ENCODE measurements around the gene GSTO2. TPM values are rescaled to one million over a fixed set of nuclear protein-coding genes. Genes with fewer than 3 reads are reported as not detected.
"Not testable (repeated sequence)": the region's sequence is repeated elsewhere in the genome, so short reads cannot be mapped to it uniquely, and the experiment has no call there.

The GSTO2 gene
- total and polyA plus RNA-seq, 12 donors: 0.25 to 1.6 (median 0.94) TPM

DNA sequence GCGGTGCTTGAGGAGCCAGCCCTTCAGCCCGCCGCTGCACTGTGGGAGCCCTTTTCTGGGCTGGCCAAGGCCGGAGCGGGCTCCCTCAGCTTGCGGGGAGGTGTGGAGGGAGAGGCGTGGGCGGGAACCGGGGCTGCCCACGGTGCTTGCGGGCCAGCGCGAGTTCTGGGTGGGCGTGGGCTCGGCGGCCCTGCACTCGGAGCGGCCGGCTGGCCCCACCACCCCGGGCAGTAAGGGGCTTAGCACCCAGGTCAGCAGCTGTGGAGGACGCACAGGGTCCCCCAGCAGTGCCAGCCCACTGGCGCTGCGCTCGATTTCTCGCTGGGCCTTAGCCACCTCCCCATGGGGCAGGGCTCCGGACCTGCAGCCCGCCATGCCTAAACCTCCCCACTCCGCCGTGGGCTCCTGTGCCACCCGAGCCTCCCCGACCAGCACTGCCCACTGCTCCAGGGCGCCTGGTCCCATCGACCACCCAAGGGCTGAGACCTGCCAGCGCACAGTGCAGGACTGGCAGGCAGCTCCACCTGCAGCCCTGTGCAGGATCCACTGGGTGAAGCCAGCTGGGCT is 23.8 kb upstream of the GSTO2 start:
- Histone ChIP-seq H3K4me3 (no peak overlapping the region), H3K4me1 (peaks cover 0 to 16% (median 0%) of the 10 kb centered on the region in 9 donors), H3K27ac (no peak overlapping the region), H3K9me3 (peaks cover 0 to 6% (median 0%) of the 10 kb centered on the region in 11 donors), H3K36me3 (no peaks in the 10 kb centered on the region), H3K27me3 (peaks cover 0 to 9% (median 0%) of the 10 kb centered on the region in 7 donors)
- TF ChIP-seq, protein P1, sequence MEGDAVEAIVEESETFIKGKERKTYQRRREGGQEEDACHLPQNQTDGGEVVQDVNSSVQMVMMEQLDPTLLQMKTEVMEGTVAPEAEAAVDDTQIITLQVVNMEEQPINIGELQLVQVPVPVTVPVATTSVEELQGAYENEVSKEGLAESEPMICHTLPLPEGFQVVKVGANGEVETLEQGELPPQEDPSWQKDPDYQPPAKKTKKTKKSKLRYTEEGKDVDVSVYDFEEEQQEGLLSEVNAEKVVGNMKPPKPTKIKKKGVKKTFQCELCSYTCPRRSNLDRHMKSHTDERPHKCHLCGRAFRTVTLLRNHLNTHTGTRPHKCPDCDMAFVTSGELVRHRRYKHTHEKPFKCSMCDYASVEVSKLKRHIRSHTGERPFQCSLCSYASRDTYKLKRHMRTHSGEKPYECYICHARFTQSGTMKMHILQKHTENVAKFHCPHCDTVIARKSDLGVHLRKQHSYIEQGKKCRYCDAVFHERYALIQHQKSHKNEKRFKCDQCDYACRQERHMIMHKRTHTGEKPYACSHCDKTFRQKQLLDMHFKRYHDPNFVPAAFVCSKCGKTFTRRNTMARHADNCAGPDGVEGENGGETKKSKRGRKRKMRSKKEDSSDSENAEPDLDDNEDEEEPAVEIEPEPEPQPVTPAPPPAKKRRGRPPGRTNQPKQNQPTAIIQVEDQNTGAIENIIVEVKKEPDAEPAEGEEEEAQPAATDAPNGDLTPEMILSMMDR (IDR thresholded peaks at IDR 0.05): no peak
- DNase-seq (no peak), ATAC-seq (no peak)
- intact Hi-C loops (cut with DNase I): no loop called here
- 96% methylated on average over 34 of the region's 34 CpGs for WGBS, 2 donors

DNA sequence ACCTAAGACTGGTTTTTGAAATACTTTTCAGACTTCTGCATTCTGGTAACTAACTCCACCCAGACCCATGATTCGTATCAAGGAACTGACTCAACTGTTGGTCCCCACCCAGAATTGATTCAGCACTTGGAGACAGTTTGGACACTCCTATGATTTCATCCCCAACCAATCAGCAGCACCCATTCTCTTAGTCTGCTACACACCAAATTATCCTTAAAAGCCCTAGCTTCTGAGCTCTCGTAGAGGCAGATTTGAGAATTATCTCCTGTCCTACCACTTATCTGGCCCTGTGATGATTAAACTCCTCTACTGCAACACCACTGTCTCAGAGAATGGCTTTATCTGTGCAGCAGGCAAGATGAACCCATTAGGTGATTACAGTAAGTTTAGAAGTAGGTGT is 22.0 kb upstream of the GSTO2 start:
- TF ChIP-seq, protein P1 (IDR thresholded peaks at IDR 0.05): no peak
- Histone ChIP-seq H3K27ac (peak overlapping the region in 1 of 10 donors; percentile 84), H3K4me3 (peak overlapping the region in 1 of 10 donors; percentile 8), H3K4me1 (peaks cover 0 to 16% (median 0%) of the 10 kb centered on the region in 9 donors), H3K9me3 (peaks cover 0 to 6% (median 0%) of the 10 kb centered on the region in 11 donors), H3K36me3 (no peaks in the 10 kb centered on the region), H3K27me3 (no peaks in the 10 kb centered on the region)
- intact Hi-C loops (cut with DNase I): no loop called here
- DNase-seq: peak in 1 of 2 donors; percentile 13
- 53 to 65% methylated on average over 2 of the region's 2 CpGs for WGBS, 2 donors
- peak in 6 of 8 donors; percentile 34 to 89 (median 56) for ATAC-seq

DNA sequence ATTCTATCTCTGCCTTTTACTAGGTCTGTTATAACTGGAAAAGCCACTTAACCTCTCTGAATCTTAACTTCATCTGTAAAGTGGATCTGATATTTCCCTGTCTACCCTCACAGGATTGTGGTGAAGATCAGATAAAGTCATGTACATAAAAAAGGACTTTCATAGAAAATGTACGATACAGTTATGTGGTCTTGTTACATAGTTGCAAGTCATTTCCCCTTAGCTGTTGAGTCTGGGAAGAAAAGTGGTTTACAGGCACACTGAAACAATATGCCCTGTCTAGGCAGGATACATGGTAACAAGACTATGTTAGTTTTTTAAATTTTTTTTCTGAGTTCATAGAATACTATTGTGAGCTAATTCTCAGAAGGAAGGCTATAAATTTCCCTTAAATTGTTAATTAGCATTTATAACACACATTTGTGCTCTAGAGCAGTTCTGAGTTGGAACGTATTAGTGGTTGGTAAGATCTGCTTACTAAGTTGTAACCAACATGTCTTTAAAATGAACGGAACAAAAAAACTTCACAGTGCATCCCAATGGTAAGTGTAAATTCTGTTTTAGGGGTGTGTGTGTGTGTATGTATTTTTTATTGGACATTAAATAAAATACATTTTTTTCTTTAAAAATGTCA is 21.4 kb upstream of the GSTO2 start:
- H3K27ac ChIP-seq: peak overlapping the region in 1 of 10 donors; percentile 84

DNA sequence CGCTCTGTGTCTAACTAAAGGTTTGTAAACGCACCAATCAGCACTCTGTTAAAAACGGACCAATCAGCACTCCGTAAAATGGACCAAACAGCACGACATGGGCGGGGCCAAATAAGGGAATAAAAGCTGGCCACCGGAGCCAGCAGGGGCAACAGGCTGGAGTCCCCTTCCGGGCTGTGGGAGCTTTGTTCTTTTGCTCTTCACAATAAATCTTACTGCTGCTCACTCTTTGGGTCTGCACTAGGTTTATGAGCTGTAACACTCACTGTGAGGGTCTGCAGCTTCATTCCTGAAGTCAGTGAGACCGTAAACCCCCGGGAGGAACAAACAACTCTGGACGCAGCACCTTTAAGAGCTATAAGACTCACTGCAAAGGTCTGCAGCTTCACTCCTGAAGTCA is 20.1 kb upstream of the GSTO2 start:
- peaks cover 0 to 21% (median 0%) of the 10 kb centered on the region in 9 donors for H3K4me1 ChIP-seq
- H3K27ac ChIP-seq; H3K4me3 ChIP-seq; H3K36me3 ChIP-seq; H3K9me3 ChIP-seq; ATAC-seq; DNase-seq; H3K27me3 ChIP-seq; intact Hi-C loops (cut with DNase I): not testable (repeated sequence)
- 90 to 93% methylated on average over 11 of the region's 11 CpGs for WGBS, 2 donors

More for the DNA sequence above, 21.4 kb upstream of the GSTO2 start:
- Histone ChIP-seq H3K9me3 (peaks cover 0 to 6% (median 0%) of the 10 kb centered on the region in 11 donors), H3K4me3 (peak overlapping the region in 1 of 10 donors; percentile 8), H3K4me1 (peaks cover 0 to 16% (median 0%) of the 10 kb centered on the region in 9 donors), H3K36me3 (no peaks in the 10 kb centered on the region), H3K27me3 (no peaks in the 10 kb centered on the region)
- TF ChIP-seq, protein P1 (IDR thresholded peaks at IDR 0.05): no peak
- ATAC-seq (no peak), DNase-seq (no peak)
- intact Hi-C loops (cut with DNase I): no loop called here
- WGBS, 2 donors: 82 to 84% methylated on average over 3 of the region's 3 CpGs

DNA sequence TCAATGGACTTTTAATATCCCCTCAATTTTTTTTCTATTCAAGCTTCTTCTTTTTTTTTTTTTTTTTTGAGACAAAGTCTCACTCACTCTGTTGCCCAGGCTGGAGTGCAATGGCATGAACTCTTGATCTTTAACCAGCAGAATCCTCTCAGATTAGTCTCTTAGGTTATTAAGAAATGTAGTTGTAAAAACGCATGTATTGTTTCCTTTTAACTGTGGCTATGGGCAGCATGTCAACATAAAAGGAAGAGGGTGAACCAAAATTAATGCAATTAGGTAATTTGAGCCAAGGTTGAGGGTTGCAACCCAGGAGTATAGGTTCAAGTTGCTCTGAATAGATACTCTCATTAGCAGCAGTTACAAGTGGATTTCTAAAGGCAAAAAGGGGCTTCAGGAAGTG is 18.6 kb upstream of the GSTO2 start:
- H3K4me1 ChIP-seq: peaks cover 0 to 27% (median 3%) of the 10 kb centered on the region in 9 donors
- TF ChIP-seq, protein P1 (IDR thresholded peaks at IDR 0.05): no peak
- H3K9me3 ChIP-seq: peaks cover 0 to 6% (median 0%) of the 10 kb centered on the region in 11 donors

More for the DNA sequence above, 18.6 kb upstream of the GSTO2 start:
- no peaks in the 10 kb centered on the region for H3K36me3 ChIP-seq
- intact Hi-C loops (cut with DNase I): loop anchor here in 3 of 10 donors (5.0 to 10.0 kb wide), 2 partner anchors 126 to 128 kb away; partner anchors contain the start of gene SFR1 (in 3 of the 3)
- no peaks in the 10 kb centered on the region for H3K27me3 ChIP-seq
- ATAC-seq (no peak), DNase-seq (no peak)
- no peak overlapping the region for H3K4me3 ChIP-seq
- no peak overlapping the region for H3K27ac ChIP-seq
- WGBS, 2 donors: 67 to 74% methylated on average over 1 of the region's 1 CpG
